ENCODE data around the gene POLR3H. TPM values are rescaled to one million over a fixed set of nuclear protein-coding genes. Genes with fewer than 3 reads are reported as not detected.

The POLR3H gene
- total and polyA plus RNA-seq, 8 donors: 2.6 to 21.7 (median 12.4) TPM

DNA sequence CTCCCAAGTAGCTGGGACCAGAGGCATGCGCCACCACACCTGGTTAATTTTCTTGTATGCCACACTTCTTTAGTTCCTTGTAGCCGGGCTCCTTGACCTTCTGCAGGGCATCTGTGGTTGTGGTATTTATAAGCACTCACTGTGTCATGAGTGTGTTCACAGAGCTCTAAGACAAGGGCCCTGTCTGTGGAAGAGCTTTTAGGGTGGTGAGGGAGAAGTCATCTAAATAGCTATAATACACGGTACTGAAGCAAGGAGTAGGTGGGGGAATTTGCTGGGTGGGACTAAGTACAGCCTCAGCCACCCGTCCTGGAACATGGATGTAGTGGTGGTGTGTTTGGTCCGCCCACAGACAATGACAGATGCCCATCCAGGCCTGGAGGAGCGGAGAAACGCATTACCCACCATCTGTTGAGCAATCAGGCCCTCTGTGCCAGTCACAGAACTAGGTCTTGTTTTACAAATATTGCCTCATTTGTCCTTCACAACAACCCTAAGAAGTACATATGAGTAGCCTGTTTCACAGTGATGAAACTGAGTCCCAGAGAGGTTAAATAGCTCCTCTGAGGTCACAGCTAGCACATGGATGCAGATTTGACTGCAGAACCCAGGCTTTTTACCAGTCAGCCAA, 65.3 kb downstream of the POLR3H start:
- no peaks in the 10 kb centered on the region for H3K27me3 ChIP-seq
- H3K36me3 ChIP-seq: peaks cover 0 to 27% (median 14%) of the 10 kb centered on the region in 4 donors
- TF ChIP-seq POLR2AphosphoS5 (IDR thresholded peaks at IDR 0.05): peak in 2 of 3 donors; percentile 17 to 56
- TF ChIP-seq, protein P1, sequence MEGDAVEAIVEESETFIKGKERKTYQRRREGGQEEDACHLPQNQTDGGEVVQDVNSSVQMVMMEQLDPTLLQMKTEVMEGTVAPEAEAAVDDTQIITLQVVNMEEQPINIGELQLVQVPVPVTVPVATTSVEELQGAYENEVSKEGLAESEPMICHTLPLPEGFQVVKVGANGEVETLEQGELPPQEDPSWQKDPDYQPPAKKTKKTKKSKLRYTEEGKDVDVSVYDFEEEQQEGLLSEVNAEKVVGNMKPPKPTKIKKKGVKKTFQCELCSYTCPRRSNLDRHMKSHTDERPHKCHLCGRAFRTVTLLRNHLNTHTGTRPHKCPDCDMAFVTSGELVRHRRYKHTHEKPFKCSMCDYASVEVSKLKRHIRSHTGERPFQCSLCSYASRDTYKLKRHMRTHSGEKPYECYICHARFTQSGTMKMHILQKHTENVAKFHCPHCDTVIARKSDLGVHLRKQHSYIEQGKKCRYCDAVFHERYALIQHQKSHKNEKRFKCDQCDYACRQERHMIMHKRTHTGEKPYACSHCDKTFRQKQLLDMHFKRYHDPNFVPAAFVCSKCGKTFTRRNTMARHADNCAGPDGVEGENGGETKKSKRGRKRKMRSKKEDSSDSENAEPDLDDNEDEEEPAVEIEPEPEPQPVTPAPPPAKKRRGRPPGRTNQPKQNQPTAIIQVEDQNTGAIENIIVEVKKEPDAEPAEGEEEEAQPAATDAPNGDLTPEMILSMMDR (IDR thresholded peaks at IDR 0.05): no peak
- no peak for DNase-seq
- H3K9me3 ChIP-seq: no peaks in the 10 kb centered on the region
- intact Hi-C loops (cut with DNase I; ENCODE audit: low total_unique reads): no loop called here
- 71 to 80% (median 75%) methylated on average over 6 to 7 of the region's 7 CpGs for WGBS, 5 donors
- peaks cover 41 to 90% (median 67%) of the 10 kb centered on the region in 4 donors for H3K4me1 ChIP-seq
- no peak overlapping the region for H3K4me3 ChIP-seq
- H3K27ac ChIP-seq: peak overlapping the region in 4 of 5 donors; percentile 59 to 85 (median 72)

DNA sequence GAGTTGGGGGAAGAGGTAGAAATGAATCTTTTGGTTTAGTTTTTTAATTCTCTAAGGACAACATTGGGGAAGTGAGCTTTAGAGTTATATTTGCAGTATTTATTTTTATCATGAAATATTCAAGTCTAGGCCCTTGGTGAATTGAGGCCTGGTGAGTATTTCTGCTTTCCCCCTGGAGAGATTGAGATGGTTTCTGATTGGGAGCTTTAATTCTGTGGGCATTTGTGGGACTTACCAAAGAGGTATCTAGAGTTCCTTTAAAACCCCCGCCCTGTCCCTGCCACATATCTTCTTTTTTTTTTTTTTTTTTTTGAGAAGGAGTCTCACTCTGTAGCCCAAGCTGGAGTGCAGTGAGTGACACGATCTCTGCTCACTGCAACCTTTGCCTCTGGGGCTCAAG, 65.8 kb downstream of the POLR3H start:
- no peak overlapping the region for H3K4me3 ChIP-seq
- DNase-seq: no peak
- H3K27ac ChIP-seq: peak overlapping the region in 4 of 5 donors; percentile 59 to 85 (median 72)
- H3K9me3 ChIP-seq: no peaks in the 10 kb centered on the region
- WGBS, 5 donors: 68 to 93% (median 80%) methylated on average over 2 of the region's 2 CpGs
- intact Hi-C loops (cut with DNase I; ENCODE audit: low total_unique reads): no loop called here
- peaks cover 0 to 27% (median 14%) of the 10 kb centered on the region in 4 donors for H3K36me3 ChIP-seq
- peaks cover 41 to 90% (median 66%) of the 10 kb centered on the region in 4 donors for H3K4me1 ChIP-seq
- no peaks in the 10 kb centered on the region for H3K27me3 ChIP-seq
- TF ChIP-seq POLR2AphosphoS5 (IDR thresholded peaks at IDR 0.05): no peak
- no peak for TF ChIP-seq EP300 (IDR thresholded peaks at IDR 0.05)
- TF ChIP-seq POLR2A (IDR thresholded peaks at IDR 0.05): no peak
- TF ChIP-seq, protein P1 (IDR thresholded peaks at IDR 0.05): no peak

Other genes with a start within 250 kb of the POLR3H start
- gene ZC3H7B, start 242.9 kb downstream of the POLR3H start, total RNA-seq: 10 to 100 TPM in 4 of 5 donors, 1 to 10 TPM in 1; 4.7 to 40.1 (median 29.7) TPM
- 10 to 100 TPM; 13.5 to 29.0 (median 20.5) TPM for gene ZC3H7B, start 242.9 kb downstream of the POLR3H start, polyA plus RNA-seq
- gene TEF, start 162.5 kb downstream of the POLR3H start, total RNA-seq: 10 to 100 TPM in 3 of 5 donors, 1 to 10 TPM in 2; 7.0 to 29.1 (median 19.3) TPM
- gene TEF, start 162.5 kb downstream of the POLR3H start, polyA plus RNA-seq: 10 to 100 TPM in 1 of 3 donors, 1 to 10 TPM in 2; 6.7 to 12.2 (median 8.2) TPM
- gene TOB2, start 97.7 kb downstream of the POLR3H start, total RNA-seq: 10 to 100 TPM; 19.8 to 42.4 (median 31.5) TPM
- 10 to 100 TPM; 11.0 to 17.1 (median 13.0) TPM for gene TOB2, start 97.7 kb downstream of the POLR3H start, polyA plus RNA-seq
- gene PHF5A, start 75.8 kb downstream of the POLR3H start, total RNA-seq: 10 to 100 TPM in 4 of 5 donors, under 1 TPM in 1; 0.58 to 54.5 (median 28.8) TPM
- gene PHF5A, start 75.8 kb downstream of the POLR3H start, polyA plus RNA-seq: 10 to 100 TPM; 42.8 to 51.9 (median 48.0) TPM
- 100 to 1,000 TPM in 3 of 5 donors, 10 to 100 TPM in 2; 87.0 to 238 (median 116) TPM for gene ACO2, start 75.4 kb downstream of the POLR3H start, total RNA-seq
- 10 to 100 TPM; 46.6 to 51.5 (median 51.1) TPM for gene ACO2, start 75.4 kb downstream of the POLR3H start, polyA plus RNA-seq
- gene CSDC2, start 16.5 kb upstream of the POLR3H start, total RNA-seq: 1 to 10 TPM in 3 of 5 donors, under 1 TPM in 1, not detected in 1; 0.89 to 6.5 (median 1.4) TPM
- gene CSDC2, start 16.5 kb upstream of the POLR3H start, polyA plus RNA-seq: 1 to 10 TPM; 1.8 to 5.5 (median 2.8) TPM
- 100 to 1,000 TPM in 1 of 5 donors, 10 to 100 TPM in 4; 15.2 to 131 (median 41.9) TPM for gene PMM1, start 45.4 kb upstream of the POLR3H start, total RNA-seq
- gene PMM1, start 45.4 kb upstream of the POLR3H start, polyA plus RNA-seq: 100 to 1,000 TPM in 2 of 3 donors, 10 to 100 TPM in 1; 54.6 to 126 (median 102) TPM
- 10 to 100 TPM; 10.4 to 39.7 (median 15.4) TPM for gene DESI1, start 76.6 kb upstream of the POLR3H start, total RNA-seq
- 10 to 100 TPM; 11.9 to 17.4 (median 16.2) TPM for gene DESI1, start 76.6 kb upstream of the POLR3H start, polyA plus RNA-seq
- gene XRCC6, start 76.8 kb upstream of the POLR3H start, total RNA-seq: 100 to 1,000 TPM in 4 of 5 donors, 10 to 100 TPM in 1; 40.3 to 315 (median 162) TPM
- 100 to 1,000 TPM; 117 to 137 (median 129) TPM for gene XRCC6, start 76.8 kb upstream of the POLR3H start, polyA plus RNA-seq
- 100 to 1,000 TPM in 1 of 5 donors, 10 to 100 TPM in 4; 12.2 to 151 (median 60.7) TPM for gene SNU13, start 144.4 kb upstream of the POLR3H start, total RNA-seq
- 100 to 1,000 TPM; 131 to 154 (median 152) TPM for gene SNU13, start 144.4 kb upstream of the POLR3H start, polyA plus RNA-seq
- 10 to 100 TPM in 1 of 5 donors, 1 to 10 TPM in 2, not detected in 2; 1.7 to 15.2 (median 5.4) TPM for gene MEI1, start 155.0 kb upstream of the POLR3H start, total RNA-seq
- 1 to 10 TPM; 1.6 to 3.7 (median 3.1) TPM for gene MEI1, start 155.0 kb upstream of the POLR3H start, polyA plus RNA-seq